GM12872 (cell line): Measurements from ENCODE around the gene POMT1.
A peak's percentile ranks its signal among the peaks of the same experiment; 100 is the strongest.

Experiments
- CTCF ChIP-seq: IDR thresholded peaks from 3 replicates; pipeline ENCODE4 v1.5.1; 2011; ENCODE audit warnings: low read depth, mild to moderate bottlenecking, low read length, moderate library complexity; ENCODE audit not compliant: insufficient read depth

POMT1 gene

GRCh38 chr9:131525643-131526565 is 23.2 kb downstream of the POMT1 start:
- TF ChIP-seq CTCF = no peak

- TF ChIP-seq CTCF = no peak
Observed at GRCh38 chr9:131528186-131528585, 25.5 kb downstream of the POMT1 start.

GRCh38 chr9:131528886-131529505 is 26.3 kb downstream of the POMT1 start:
- no peak for TF ChIP-seq CTCF

- no peak for TF ChIP-seq CTCF
Observed at GRCh38 chr9:131529597-131530545, 27.2 kb downstream of the POMT1 start.

GRCh38 chr9:131530546-131530919 is 27.8 kb downstream of the POMT1 start:
- TF ChIP-seq CTCF = 0 out of 3 replicates have a peak, but pooled peaks have one; percentile 7

- no peak for TF ChIP-seq CTCF
Observed at GRCh38 chr9:131530920-131531832, 28.5 kb downstream of the POMT1 start, which contains the start of gene UCK1. TSS of gene UCK1 (minus strand) at chr9:131531263. CDS start at chr9:131531174, 89 bp downstream.
